H9 (cell line): ENCODE data around the gene STXBP6. TPM values are rescaled to one million over a fixed set of nuclear protein-coding genes. Genes with fewer than 3 reads are reported as not detected.

Source experiments
- DNase-seq: peaks from one replicate; pipeline ENCODE4 v3.0.0-alpha.2; 2017
- H2AFZ ChIP-seq: one replicate; pipeline ENCODE4 v1.6.1; 2013; ENCODE audit warnings: mild to moderate bottlenecking, low read length, control low read depth, moderate library complexity
- H2AK5ac ChIP-seq: 2 replicates; pipeline ENCODE4 v1.6.1; 2013; ENCODE audit warnings: low read length, control low read depth, mixed read lengths; ENCODE audit not compliant: insufficient read length
- H2BK120ac ChIP-seq: one replicate; pipeline ENCODE4 v1.6.1; 2013; ENCODE audit warnings: low read depth, mild to moderate bottlenecking, low read length, control low read depth, inconsistent platforms; ENCODE audit not compliant: poor library complexity, severe bottlenecking
- H2BK12ac ChIP-seq: 2 replicates; pipeline ENCODE4 v1.6.1; 2013; ENCODE audit warnings: low read length, control low read depth, mixed read lengths, low read depth; ENCODE audit not compliant: insufficient read length
- H2BK15ac ChIP-seq: 2 replicates; pipeline ENCODE4 v1.6.1; 2013; ENCODE audit warnings: low read depth, low read length, control low read depth
- H2BK20ac ChIP-seq: one replicate; pipeline ENCODE4 v1.6.1; 2013; ENCODE audit warnings: low read depth, mild to moderate bottlenecking, low read length, control low read depth, inconsistent platforms; ENCODE audit not compliant: poor library complexity, severe bottlenecking
- H2BK5ac ChIP-seq: 2 replicates; pipeline ENCODE4 v1.6.1; 2013; ENCODE audit warnings: low read length, control low read depth, mixed read lengths; ENCODE audit not compliant: insufficient read length
- H3K14ac ChIP-seq: 2 replicates; pipeline ENCODE4 v1.6.1; 2013; ENCODE audit warnings: low read length, control low read depth; ENCODE audit not compliant: insufficient read depth
- H3K18ac ChIP-seq: 2 replicates; pipeline ENCODE4 v1.6.1; 2013; ENCODE audit warnings: low read depth, mild to moderate bottlenecking, mixed read lengths, low read length, control low read depth; ENCODE audit not compliant: insufficient read length
- H3K23ac ChIP-seq: 2 replicates; pipeline ENCODE4 v1.6.1; 2013; ENCODE audit warnings: low read length, control low read depth, mixed read lengths, low read depth; ENCODE audit not compliant: insufficient read length
- H3K23me2 ChIP-seq: 2 replicates; pipeline ENCODE4 v1.6.1; 2013; ENCODE audit warnings: low read depth, mild to moderate bottlenecking, mixed read lengths, low read length, control low read depth; ENCODE audit not compliant: insufficient read length, poor library complexity, severe bottlenecking
- H3K27ac ChIP-seq: 2 replicates; pipeline ENCODE4 v1.5.1; 2013; ENCODE audit warnings: low read length, control low read depth, mixed read lengths, low read depth; ENCODE audit not compliant: insufficient read length
- H3K27me3 ChIP-seq: 2 replicates; pipeline ENCODE4 v1.6.1; 2013; ENCODE audit warnings: low read length, control low read depth, inconsistent platforms; ENCODE audit not compliant: insufficient read depth
- H3K4ac ChIP-seq: 2 replicates; pipeline ENCODE4 v1.6.1; 2013; ENCODE audit warnings: low read depth, mild to moderate bottlenecking, control low read depth, inconsistent platforms, low read length, moderate library complexity
- H3K4me1 ChIP-seq: 2 replicates; pipeline ENCODE4 v1.6.1; 2013; ENCODE audit warnings: low read length, control low read depth, inconsistent platforms; ENCODE audit not compliant: insufficient read depth
- H3K4me2 ChIP-seq: 2 replicates; pipeline ENCODE4 v1.6.1; 2013; ENCODE audit warnings: low read length, control low read depth, mixed read lengths; ENCODE audit not compliant: insufficient read length, insufficient read depth
- H3K56ac ChIP-seq: 2 replicates; pipeline ENCODE4 v1.6.1; 2013; ENCODE audit warnings: low read depth, mild to moderate bottlenecking, mixed read lengths, low read length, control low read depth; ENCODE audit not compliant: insufficient read length
- H3K79me1 ChIP-seq: 2 replicates; pipeline ENCODE4 v1.6.1; 2013; ENCODE audit warnings: low read depth, mild to moderate bottlenecking, moderate library complexity, low read length, control low read depth, inconsistent platforms; ENCODE audit not compliant: insufficient read depth, poor library complexity, severe bottlenecking
- H3K79me2 ChIP-seq: 2 replicates; pipeline ENCODE4 v1.6.1; 2013; ENCODE audit warnings: low read length, control low read depth, inconsistent platforms; ENCODE audit not compliant: insufficient read depth
- H3K9ac ChIP-seq: 2 replicates; pipeline ENCODE4 v1.6.1; 2013; ENCODE audit warnings: low read length, control low read depth, mixed read lengths; ENCODE audit not compliant: insufficient read length; ENCODE audit errors: extremely low read depth
- H3K9me3 ChIP-seq: one replicate; pipeline ENCODE4 v1.6.1; 2013; ENCODE audit warnings: low read depth, low read length, inconsistent platforms; ENCODE audit not compliant: control insufficient read depth
- H3T11ph ChIP-seq: one replicate; pipeline ENCODE4 v1.6.1; 2013; ENCODE audit warnings: mild to moderate bottlenecking, low read length, control low read depth, inconsistent platforms
- H4K20me1 ChIP-seq: one replicate; pipeline ENCODE4 v1.6.1; 2013; ENCODE audit not compliant: control insufficient read depth, insufficient read length, insufficient read depth
- H4K5ac ChIP-seq: 2 replicates; pipeline ENCODE4 v1.6.1; 2013; ENCODE audit warnings: low read depth, mild to moderate bottlenecking, mixed read lengths, low read length, control low read depth; ENCODE audit not compliant: insufficient read length
- H4K8ac ChIP-seq: replicated peaks from 2 replicates; pipeline ENCODE4 v1.6.1; 2013; ENCODE audit warnings: low read length, control low read depth, mixed read lengths, low read depth; ENCODE audit not compliant: insufficient read length
- H4K91ac ChIP-seq: 2 replicates; pipeline ENCODE4 v1.6.1; 2013; ENCODE audit warnings: low read depth, mild to moderate bottlenecking, moderate library complexity, mixed read lengths, low read length, control low read depth; ENCODE audit not compliant: insufficient read length
- H3K27ac Mint-ChIP-seq, 3 experiments: 2 replicates in 2 of 3; 3 replicates in 1 of 3; pipeline ENCODE4 v1.8.0; 2020 to 2021; ENCODE audit warnings: mixed read lengths in 3 of 3, mild to moderate bottlenecking in 1 of 3, moderate library complexity in 1 of 3
- H3K27me3 Mint-ChIP-seq: 2 replicates; pipeline ENCODE4 v1.8.0; 2021; ENCODE audit warnings: low read depth, mild to moderate bottlenecking, moderate library complexity, mixed read lengths
- H3K36me3 Mint-ChIP-seq, 3 experiments: 2 replicates in 2 of 3; 3 replicates in 1 of 3; pipeline ENCODE4 v1.8.0; 2020 to 2021; ENCODE audit warnings: low read depth in 3 of 3, mixed read lengths in 3 of 3; ENCODE audit not compliant: insufficient read depth in 1 of 3
- H3K4me1 Mint-ChIP-seq, 2 experiments: 2 replicates each; pipeline ENCODE4 v1.8.0; 2020; ENCODE audit warnings: mixed read lengths in 2 of 2
- H3K4me3 Mint-ChIP-seq, 2 experiments: 2 replicates in 1 of 2; 3 replicates in 1 of 2; pipeline ENCODE4 v1.8.0; 2020 to 2021; ENCODE audit warnings: mild to moderate bottlenecking in 2 of 2, mixed read lengths in 2 of 2, moderate library complexity in 1 of 2
- H3K9me3 Mint-ChIP-seq, 2 experiments: 2 replicates in 1 of 2; 3 replicates in 1 of 2; pipeline ENCODE4 v1.8.0; 2020; ENCODE audit warnings: mild to moderate bottlenecking in 2 of 2, mixed read lengths in 2 of 2, moderate library complexity in 1 of 2
- WGBS: extraction: QIAGEN DNeasy Blood & Tissue Kit; methylation state at CpG from one replicate; pipeline ENCODE4 v1.1.7; 2013; ENCODE audit warnings: missing lambda C conversion rate, low lambda C conversion rate, mixed read lengths; ENCODE audit not compliant: insufficient read length; ENCODE audit errors: extremely low coverage; 5-methylcytosine and 5-hydroxymethylcytosine counted together
- total RNA-seq: library from RNA; stranded (reverse); gene quantifications from 2 replicates; pipeline ENCODE4 v1.2.1, GENCODE V29; 2021
- TF ChIP-seq, protein P1 (sequence below): fragments of 200-600 bp; sonication (generic); conservative IDR thresholded peaks from 3 replicates; pipeline ENCODE4 v1.8.0; 2021; ENCODE audit warnings: antibody characterized with exemption, mild to moderate bottlenecking

Gene STXBP6
- total RNA-seq, 1 experiment from 2014 or later, result 3.6 TPM

DNA sequence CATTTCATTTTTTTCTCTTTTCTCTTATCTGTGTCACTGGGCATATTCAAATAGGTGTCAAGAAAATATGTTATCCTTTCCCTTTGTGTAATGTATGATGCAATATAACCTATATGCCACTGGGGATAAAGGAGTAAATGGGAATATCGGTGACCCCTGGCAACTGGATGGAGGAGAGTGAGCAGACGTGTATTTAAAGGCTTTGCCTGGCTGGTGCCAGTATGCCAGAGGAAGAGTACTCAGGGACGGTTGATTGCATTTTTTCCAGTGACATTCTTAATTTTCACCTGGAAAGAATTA, 12.0 kb upstream of the STXBP6 start:
- no peak overlapping the region for H3K27ac ChIP-seq
- WGBS, result no CpG with 5 or more reads among the region's 3 CpGs
- no peak overlapping the region for H4K5ac ChIP-seq
- no peak overlapping the region for H3K4me2 ChIP-seq
- no peak overlapping the region for H2BK12ac ChIP-seq
- no peak for DNase-seq
- no peaks in the 10 kb centered on the region for H3K79me2 ChIP-seq
- H3K27me3 ChIP-seq, result no peaks in the 10 kb centered on the region; the same call in 1 of the 2 replicates
- H3K27ac Mint-ChIP-seq, result no peak overlapping the region
- no peak overlapping the region for H2BK20ac ChIP-seq
- H3K4ac ChIP-seq, result no peak overlapping the region
- H3K56ac ChIP-seq, result no peak overlapping the region
- no peak overlapping the region for H3K14ac ChIP-seq
- H3K9ac ChIP-seq, result no peak overlapping the region
- no peaks in the 10 kb centered on the region; a peak in 1 of 5 replicates for H3K9me3 Mint-ChIP-seq
- no peaks in the 10 kb centered on the region for H4K20me1 ChIP-seq
- no peaks in the 10 kb centered on the region for H3K79me1 ChIP-seq
- no peak overlapping the region for H3T11ph ChIP-seq
- H3K4me3 Mint-ChIP-seq, result no peak overlapping the region
- peaks cover 0 to 2% (median 0%) of the 10 kb centered on the region in 3 experiments; a peak in 1 of 7 replicates for H3K36me3 Mint-ChIP-seq
- no peak overlapping the region for H4K91ac ChIP-seq
- no peak overlapping the region for H3K18ac ChIP-seq
- no peak overlapping the region for H2BK5ac ChIP-seq
- H3K23ac ChIP-seq, result no peak overlapping the region
- H2AFZ ChIP-seq, result no peak overlapping the region
- peaks cover 10 to 12% of the 10 kb centered on the region in 2 experiments; a peak in 3 of 4 replicates for H3K4me1 Mint-ChIP-seq
- H2BK120ac ChIP-seq, result no peak overlapping the region
- no peak overlapping the region for H2AK5ac ChIP-seq
- no peaks in the 10 kb centered on the region for H3K23me2 ChIP-seq
- TF ChIP-seq, protein P1, sequence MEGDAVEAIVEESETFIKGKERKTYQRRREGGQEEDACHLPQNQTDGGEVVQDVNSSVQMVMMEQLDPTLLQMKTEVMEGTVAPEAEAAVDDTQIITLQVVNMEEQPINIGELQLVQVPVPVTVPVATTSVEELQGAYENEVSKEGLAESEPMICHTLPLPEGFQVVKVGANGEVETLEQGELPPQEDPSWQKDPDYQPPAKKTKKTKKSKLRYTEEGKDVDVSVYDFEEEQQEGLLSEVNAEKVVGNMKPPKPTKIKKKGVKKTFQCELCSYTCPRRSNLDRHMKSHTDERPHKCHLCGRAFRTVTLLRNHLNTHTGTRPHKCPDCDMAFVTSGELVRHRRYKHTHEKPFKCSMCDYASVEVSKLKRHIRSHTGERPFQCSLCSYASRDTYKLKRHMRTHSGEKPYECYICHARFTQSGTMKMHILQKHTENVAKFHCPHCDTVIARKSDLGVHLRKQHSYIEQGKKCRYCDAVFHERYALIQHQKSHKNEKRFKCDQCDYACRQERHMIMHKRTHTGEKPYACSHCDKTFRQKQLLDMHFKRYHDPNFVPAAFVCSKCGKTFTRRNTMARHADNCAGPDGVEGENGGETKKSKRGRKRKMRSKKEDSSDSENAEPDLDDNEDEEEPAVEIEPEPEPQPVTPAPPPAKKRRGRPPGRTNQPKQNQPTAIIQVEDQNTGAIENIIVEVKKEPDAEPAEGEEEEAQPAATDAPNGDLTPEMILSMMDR, result no peak
- no peaks in the 10 kb centered on the region; the same call in 1 of the 2 replicates for H3K27me3 Mint-ChIP-seq
- H2BK15ac ChIP-seq, result no peak overlapping the region
- no peaks in the 10 kb centered on the region for H3K9me3 ChIP-seq
- H4K8ac ChIP-seq, result no peak overlapping the region
- H3K4me1 ChIP-seq, result 0 out of 2 replicates have a peak, but pooled peaks cover under 1% of the 10 kb centered on the region
